GM18867 (cell line): ENCODE measurements around the gene MAP2K3.

Experiments
- ATAC-seq: cut with Tn5 transposase; IDR thresholded peaks from one replicate; pipeline ENCODE4 v1.9.1; 2021; ENCODE audit warnings: mild to moderate bottlenecking, moderate library complexity; ENCODE audit not compliant: unreplicated experiment

The MAP2K3 gene

DNA sequence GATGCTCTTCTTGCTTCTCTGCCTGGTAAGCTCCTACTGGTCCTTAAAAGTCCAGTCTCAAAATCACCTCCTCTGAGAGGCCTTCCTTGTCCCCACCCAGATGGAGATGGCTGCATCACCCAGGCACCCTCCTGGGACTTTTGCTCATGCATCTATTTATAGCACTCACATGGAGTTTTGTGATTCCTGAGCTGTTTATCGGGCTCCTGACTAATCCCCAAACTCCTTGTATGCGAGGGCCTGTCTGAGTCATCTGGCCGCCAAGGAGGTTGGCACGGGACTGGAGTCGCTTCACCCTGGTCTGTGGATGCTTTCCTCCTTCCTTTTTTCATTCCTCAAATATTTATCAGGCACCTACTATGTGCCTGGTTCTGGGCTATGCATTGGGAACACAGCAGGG is 2.3 kb upstream of the MAP2K3 start:
- no peak for ATAC-seq

DNA sequence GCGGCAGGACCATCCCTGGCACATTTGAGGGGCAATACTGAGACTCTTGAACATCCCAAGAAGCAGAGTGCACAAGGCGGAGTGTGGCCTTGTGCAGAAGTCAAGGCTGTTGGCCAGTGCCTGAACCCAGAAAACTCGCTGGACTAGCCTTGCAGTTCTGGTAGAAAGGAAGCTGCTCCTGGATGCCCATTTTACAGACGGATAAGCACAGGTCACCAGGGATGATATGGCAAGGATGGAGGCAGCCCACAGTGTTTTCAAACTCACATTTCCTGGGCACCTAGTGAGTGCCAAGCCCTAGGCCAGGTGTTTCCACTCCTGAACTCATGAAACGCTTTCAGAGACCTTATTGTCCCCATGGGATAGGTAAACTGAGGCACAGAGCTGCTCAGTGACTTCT is 1.7 kb upstream of the MAP2K3 start:
- ATAC-seq, result no peak

DNA sequence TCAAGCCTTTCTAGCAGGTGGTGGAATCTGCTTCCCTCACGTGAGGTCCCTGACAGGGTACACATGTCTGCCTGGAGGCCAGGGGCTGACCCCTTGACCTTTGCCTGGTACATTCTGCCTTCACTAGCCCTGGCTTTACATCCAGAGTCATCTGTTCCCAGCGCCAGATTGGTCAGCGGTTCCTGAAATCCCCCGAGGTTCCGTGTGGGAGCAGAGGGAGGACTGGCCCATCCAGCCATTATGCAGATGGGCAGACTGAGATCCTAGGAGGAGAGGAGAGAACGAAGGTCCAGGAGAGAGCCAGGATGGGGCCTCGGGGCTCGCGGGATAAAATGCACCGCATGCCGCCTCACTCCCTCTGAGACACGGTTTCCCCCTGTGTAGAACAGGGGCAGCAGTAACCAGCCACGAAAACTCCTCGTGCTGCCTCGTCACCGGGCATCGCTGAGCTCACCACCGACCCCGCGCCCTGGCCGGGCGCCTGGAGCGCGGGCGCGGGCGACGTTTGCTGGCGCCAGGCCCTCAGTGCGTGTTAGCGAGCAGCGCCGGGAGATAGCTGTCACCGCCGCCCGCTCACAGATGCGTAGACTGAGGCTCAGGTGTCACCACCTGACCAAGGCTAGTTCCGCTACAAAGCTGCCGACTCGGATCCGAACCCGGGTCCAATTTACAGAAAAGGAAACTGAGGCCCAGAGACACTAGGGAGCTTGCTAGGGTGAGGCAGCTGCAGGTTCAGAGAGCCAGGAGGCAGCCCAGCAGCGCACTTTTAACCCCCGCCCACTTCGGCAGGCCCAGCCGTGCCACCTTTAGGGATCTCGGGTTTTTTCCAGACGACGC is 811 bp upstream of the MAP2K3 start:
- peak; percentile 13 for ATAC-seq

DNA sequence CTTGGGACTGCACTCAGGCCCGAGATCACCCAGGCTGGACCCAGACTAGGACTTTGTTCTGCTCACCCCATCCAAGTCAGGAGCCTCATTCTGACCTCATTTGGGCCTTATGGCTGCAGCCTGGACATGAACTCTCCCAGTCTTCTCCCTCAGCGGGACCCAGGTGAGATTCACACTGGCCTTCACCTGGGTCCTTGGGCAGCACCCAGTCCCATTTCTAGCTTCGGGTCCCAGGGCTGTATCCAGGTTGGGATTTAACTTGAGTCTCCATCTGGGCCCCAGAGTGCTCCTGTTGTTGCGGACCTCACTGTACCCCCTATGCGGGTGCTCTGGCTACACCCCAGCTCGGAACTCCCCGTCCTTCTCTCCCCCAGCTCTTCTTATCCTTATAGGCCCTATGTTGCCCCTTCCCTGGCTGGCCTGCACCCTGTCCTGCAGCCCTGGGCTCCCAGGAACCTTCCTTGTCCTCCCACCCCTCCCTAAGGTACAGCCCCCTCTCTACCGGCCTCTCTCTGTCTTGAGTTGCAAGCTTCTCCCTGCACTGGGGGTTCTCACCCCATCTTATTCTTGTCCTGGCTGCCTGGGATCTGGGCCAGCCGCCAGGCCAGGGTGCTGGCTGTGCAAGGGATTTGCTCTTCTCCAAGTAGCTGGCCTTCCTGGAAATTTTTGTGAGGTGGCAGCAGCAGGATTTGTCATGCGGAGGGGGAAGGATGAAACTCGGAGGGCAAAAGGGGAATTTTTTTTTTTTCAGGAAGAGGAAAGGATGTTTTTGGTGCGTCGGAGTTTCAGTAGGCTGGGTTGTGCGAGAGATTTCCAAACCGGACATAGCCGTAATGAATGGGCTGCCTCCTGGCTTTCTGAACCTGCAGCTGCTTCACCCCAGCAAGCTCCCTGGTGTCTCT is 904 bp downstream of the MAP2K3 start:
- no peak for ATAC-seq

DNA sequence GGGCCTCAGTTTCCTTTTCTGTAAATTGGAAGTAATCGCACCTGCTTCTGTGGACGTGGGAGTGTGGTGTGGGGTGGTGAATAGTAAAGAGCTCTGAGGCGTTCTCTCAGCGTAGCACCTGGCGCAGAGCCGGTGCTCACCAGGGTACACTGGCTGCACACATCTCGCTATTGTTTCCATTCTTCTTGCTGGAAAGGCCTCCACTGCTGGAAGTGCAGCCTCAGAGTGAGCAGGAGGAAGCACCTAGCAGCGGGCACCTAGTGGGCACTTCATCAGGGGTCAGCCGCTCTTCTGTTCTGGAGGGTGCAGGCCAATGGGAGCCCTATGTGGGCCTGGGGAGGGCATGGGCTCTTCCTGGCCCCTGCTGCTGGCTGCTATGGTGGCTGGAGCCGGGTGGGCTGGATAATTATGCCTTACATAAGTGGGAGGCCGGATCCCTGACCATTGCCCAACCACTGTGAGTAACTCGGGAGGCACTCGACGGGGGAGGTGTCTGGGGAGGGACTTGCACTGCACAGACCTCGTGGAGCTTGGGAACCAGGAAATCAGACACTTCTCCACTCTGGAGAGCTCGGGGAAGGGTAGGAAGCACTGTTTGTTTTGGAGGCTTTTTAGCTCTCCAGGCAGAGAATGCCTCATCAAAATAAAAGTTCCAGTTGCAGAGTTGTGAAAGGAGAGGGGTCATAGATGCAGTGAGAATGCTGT is 1.7 kb downstream of the MAP2K3 start:
- ATAC-seq, result no peak

DNA sequence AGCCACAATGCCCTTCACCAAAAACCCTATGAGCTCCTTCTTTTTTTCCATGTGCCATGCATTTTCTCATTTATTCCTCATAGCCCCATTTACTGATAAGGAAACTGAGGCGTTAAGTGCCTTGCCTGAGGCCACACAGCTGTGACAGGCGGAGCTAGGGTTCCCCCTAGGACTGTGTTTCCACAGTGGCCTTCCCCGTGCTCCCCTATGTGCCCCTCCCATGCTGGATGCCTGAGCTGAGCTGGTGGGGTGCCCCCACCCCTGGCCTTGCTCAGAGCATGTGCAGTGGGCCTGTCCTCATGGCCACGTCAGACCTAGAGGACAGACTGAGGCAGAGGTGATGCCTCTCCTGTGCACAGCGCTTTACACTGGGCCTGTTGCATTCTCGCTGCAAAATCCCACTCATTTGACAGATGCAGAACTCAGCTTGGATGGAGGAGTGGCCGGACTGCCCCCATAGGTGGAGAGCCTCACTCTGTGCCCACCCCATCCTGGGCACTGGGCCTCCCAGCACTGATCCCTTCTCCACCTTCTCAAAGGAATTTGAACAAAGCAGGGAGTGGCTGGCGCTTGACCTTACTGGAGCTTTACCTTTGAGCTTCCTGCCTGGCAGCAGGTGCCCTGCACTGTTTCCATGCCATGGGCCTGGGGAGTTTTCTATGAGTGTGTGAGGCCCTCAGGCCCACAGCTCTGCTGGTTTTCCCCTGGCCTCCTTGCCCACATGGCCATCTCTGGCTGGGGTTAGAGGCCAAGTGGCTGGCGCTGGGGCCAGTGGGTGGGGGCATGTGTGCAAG is 2.6 kb downstream of the MAP2K3 start:
- ATAC-seq, result no peak

DNA sequence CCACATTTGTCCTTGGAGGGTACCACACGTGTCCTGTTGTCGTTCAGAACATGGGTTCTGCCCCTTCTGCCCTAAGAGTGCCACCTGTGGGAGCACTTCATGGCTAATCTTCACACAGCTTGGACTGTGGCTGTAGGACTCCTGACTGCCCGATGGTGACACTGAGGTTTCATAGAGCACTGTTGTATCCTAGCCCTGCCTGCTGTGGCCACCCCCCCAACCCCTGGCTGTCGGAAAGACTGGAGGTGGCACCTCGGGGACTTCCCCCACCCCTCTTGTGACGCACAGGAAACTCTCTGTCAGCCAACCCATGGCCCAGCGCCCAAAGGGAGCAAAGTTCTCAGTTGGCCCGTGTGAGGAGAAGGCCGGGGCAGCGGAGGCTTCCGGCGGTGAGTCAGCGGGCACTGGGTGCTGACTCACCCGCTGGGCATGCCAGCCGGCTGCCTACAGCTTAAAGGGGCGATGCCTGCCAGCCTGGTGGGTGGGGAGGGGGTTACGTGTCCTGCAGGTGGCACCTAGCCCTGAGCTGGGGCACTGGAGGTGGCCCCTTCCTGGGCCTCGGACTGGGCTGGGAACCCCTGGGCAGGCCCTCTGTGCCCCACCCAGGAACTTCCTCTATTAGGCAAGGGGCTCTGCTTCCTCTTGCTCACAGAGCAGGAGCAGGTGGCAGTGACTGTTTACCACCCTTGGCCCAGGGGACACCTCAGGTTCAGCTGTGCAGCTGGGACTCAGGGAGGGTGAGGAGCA is 3.4 kb downstream of the MAP2K3 start:
- ATAC-seq, result peak; percentile 39

DNA sequence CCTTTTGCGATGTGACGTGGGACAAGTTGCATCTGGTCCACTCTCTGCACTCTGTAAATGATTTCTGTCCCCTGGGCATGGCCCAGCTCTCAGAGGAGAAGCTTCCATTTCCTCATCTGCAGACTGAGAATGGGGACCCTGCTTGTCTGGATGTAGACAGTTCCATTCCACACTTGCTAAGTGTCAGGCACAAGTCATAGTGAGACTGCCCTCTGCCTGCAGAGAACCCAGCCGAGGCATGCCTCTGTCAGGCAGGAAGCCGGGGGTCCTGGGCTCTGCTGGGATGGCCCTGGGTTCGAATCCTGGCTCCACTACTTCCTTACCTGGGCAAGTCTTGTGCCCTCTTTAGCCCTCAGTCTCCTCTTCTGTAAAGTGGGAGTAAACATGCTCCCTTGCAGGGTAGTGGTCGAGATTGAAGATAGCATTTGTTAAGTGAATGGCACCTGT is 4.1 kb downstream of the MAP2K3 start:
- ATAC-seq, result no peak

DNA sequence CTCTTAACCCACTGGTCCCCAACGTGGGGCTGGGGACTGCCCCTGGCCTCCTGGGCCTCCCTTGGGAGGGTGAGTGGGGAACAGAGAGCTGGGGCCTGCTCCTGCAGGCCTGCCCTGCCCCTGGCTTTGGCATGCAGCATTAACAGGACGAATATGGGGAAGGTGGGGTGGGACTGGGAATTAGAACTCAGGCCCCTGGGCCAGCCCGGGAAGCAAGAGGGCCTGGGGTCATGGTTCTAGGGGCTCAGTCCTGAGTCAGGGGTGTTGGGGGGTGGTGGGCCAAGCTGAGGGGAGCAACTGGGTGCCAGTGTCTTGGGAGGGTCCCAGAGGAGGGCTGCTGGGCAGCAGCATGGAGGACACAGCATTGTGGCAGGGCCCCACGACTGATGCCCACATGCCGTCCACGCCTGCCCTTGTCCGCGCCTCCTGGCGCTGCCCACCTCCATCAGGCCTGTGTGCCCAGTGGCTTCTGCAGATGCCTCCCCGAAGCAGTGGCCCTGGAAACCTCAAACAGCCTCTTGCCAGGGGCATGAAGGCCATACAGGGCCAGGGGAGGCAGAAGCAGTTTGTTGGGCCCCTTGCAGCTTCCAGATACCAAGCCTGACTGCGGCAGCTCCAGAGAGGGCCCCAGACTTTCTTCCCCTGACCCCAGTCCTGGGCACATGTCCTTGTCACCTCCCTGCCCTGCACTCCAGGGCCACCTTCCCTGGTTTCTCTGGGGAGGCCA is 4.8 kb downstream of the MAP2K3 start:
- ATAC-seq, result no peak

DNA sequence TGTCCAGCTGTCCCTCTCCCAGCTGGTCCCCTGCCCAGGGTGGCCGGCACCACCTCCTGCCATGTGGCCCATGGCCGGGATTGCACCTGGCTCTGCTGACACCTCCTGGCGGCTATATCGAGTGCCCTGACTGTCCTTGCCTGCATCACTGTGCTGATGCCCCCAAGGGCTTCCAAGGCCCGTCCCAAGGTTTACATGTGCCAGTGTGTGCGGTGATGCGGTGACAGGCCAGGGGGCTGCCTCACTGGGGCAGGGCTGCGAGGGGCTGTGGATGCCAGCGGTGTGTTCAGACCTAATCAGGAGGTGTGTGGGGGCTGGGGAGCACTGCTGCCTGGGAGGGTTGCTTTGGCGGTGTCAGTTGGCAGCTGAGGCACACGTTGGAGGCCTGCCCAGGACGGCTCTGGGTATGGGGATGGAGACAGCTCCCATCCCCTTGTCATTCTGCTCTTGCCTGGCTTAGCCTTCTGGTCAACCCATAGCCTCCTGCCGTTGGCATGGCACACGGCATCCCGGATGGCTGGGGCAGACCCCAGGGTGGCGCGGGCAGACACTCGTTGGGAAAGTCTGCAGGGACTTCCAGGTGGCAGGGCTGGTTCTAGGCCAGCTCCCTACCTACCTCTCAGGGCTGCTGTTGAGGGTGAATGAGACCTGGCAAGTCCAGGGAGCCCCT is 5.5 kb downstream of the MAP2K3 start:
- ATAC-seq, result no peak

DNA sequence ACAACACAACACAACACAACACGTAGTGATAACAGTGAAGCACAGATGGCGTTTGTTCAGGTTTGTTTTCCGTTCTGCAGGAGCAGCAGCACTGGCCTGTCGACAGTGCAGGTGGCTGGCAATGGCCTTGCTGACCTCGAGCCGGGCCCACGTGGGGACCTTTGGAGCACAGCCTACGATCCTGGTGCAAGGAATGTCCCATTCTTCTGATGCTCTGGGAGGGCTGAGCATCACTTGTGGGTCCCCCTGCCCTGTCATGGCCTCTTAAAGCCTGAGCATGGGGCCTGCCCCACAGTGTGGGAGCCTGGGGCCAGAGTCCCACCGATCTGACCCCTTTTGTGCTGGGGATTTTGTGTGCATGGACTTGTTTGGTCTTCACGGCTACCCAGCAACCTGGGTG is 6.8 kb downstream of the MAP2K3 start:
- ATAC-seq, result no peak

DNA sequence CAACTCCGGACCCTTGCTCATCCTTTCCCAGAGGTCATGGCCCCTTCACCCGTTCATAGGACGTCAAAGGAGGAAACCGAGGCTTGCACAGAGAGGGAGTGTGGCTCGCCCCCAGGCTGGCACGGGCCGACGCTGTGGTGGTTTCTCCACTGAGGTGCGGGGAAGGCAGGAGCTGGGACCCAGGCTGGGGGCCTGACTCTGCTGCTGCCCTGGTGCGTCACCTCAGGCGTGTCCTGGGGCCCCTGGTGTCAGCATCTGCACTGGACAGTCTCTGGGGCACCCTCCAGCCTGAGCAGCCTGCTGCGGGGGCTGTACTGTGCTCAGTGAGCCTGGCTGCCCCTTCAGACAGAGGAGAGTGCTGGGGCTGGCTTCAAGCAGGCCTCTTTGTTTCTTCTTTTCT is 7.4 kb downstream of the MAP2K3 start:
- no peak for ATAC-seq

DNA sequence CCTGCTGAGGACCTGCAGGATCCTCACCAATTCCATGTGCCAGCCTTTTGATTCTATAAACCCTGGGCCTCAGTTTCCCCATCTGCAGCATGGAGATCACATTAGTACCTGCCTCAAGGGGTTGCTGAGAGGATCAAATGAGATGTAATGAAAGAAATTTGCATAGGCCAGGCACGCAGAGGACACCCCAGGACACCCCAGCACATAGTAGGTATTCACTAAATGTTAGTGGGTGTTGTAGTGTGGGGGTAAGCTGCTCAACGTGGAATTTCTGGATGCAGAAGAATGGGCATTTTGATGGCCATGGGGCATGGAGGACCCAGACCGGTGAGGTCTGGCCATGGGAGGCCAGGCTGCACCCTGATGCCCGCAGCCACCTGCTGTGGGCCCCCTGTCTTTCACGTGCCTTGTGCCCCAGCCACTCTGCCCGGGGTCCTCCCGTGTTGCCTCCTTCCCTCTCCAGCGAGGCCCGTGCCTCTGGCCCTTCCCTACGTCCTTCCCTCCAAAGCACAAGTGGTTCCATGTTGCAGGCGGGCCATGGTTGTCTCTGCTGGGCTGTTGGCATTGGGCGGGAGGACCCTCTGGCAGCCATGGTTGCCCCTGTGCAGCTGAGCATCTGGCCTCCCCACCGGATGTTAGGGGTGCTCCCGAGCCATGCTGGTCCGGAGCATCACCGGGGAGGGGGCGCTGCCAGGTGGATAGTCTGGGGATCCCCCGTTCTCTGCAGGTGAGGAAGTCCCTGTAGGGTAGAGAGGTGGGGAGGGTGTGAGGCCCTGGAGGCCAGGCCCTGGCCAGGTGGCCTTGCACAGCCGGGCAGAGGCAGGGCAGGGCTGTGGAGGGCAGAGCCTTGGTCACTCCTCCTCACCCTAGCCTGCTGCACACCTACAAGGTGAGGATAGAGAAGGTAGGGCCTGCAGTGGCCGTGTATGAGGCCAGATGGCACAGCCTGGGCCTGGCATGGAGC is 8.6 kb downstream of the MAP2K3 start:
- no peak for ATAC-seq

DNA sequence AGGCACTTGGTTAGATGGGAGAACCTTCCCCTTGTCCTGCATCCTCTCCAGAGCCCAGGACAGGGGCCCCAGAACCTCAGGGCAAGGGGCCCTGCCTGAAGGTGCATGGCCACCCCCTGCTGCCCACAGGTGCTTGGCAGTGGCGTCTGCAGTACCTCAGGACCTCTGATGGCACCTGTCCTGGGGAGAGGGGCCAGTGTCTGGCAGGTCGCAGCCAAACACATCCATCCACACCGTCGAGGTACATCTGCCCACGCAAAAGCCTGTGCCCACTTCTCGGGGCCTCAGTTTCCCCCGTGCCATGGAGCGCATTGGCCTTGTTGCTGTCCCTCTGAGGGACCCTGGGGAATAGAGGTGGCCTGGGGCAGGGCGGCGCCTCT is 9.3 kb downstream of the MAP2K3 start:
- no peak for ATAC-seq

DNA sequence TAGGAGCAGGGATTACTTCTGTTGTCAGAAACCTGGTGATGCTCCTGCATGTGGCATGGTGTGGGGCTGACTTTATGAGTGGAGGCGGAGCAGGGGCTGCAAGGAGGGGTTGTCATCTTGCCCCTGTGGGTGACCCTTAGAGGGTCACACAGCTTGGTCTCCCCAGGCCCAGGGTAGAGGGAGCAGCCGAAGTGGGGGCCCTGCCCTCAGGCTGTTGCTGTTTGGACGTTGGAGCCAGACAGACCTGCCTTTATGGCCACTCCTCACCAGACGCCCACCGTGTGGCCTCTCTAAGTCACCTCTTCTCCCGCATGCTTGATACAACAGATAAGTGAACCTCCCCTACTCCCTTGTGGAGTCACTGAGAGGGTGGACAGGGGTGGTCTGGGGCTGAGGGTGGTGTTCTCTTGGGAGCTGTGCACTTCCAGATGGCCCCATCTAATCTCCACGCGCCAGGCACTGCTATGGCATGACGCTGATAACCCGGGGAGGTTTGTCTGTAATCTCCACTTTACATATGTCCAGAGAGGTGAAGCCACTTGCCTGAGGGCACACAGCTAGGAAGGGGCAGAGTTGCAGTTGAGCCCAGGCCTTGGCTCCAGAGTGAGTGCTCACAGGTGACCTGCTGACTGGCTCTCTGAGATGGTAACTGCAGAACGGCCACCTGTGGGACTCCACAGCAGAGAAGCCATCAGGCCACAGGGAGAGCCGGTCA is 10.0 kb downstream of the MAP2K3 start:
- no peak for ATAC-seq

DNA sequence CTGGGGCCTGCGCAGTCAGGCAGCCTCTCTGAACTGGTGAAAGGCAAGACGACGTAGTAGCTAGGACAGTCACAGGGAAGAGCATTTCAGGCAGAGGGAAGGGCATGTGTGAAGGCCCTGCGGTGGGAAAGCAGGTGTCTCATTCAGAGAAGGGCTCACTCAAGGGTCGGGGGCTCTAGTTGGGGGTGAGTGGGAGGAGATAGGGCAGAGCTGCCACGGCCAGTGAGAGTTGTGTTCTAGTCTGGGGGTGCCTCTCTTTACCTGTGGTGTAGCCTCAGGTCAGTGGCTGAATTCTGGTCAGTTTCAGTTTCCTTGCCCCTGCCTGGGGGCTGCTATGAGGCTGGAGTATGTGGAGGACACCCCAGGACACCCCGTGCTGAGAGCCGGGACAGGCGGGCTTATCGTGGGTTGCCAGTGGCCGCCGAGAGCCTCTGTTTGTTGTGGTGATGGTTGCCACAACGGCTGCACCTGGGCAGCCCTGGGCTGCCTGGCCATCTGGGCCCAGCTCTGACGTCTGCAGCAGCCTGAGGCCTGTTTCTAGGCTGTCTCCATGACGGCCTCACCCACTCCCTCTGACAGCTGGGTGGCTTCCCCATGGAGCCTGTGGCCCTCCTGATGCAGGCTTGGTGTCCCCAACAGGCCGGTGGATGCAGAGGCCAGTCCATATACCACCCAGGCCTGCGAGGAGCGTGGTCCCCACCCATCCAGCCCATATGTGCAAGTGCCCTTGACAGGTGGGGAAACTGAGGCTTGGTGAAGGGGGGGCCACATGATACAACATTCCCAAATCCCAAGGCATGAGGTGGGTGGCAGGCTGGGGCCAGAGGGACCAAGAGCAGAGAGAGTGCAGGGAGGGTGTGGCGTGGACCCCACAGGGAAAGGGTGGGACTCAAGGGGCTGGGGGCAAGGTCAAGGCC is 10.8 kb downstream of the MAP2K3 start:
- no peak for ATAC-seq
